NB4 (cell line): ENCODE data around the gene ALKAL2.

Experiments used
- MAX ChIP-seq: IDR thresholded peaks from 2 replicates; pipeline ENCODE4 v1.6.1; 2011; ENCODE audit warnings: low read depth, low read length
- POLR2A ChIP-seq: IDR thresholded peaks from 2 replicates; pipeline ENCODE4 v1.6.1; 2011; ENCODE audit warnings: mild to moderate bottlenecking; ENCODE audit not compliant: insufficient read length; ENCODE audit errors: extremely low read depth
- TF ChIP-seq, protein P1 (sequence below): IDR thresholded peaks from one replicate; pipeline ENCODE4 v1.5.1; 2012; ENCODE audit warnings: low read depth, low read length

GRCh38 chr2:252001-252602, 35.8 kb downstream of the ALKAL2 start:
- TF ChIP-seq, protein P1, sequence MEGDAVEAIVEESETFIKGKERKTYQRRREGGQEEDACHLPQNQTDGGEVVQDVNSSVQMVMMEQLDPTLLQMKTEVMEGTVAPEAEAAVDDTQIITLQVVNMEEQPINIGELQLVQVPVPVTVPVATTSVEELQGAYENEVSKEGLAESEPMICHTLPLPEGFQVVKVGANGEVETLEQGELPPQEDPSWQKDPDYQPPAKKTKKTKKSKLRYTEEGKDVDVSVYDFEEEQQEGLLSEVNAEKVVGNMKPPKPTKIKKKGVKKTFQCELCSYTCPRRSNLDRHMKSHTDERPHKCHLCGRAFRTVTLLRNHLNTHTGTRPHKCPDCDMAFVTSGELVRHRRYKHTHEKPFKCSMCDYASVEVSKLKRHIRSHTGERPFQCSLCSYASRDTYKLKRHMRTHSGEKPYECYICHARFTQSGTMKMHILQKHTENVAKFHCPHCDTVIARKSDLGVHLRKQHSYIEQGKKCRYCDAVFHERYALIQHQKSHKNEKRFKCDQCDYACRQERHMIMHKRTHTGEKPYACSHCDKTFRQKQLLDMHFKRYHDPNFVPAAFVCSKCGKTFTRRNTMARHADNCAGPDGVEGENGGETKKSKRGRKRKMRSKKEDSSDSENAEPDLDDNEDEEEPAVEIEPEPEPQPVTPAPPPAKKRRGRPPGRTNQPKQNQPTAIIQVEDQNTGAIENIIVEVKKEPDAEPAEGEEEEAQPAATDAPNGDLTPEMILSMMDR = no peak
- TF ChIP-seq POLR2A = no peak
- TF ChIP-seq MAX = no peak
